ENCODE data around the gene ATXN7L3. TPM values are rescaled to one million over a fixed set of nuclear protein-coding genes. Genes with fewer than 3 reads are reported as not detected.

ATXN7L3 gene
- total RNA-seq, 1 experiment from 2014 or later = 86.7 TPM

DNA sequence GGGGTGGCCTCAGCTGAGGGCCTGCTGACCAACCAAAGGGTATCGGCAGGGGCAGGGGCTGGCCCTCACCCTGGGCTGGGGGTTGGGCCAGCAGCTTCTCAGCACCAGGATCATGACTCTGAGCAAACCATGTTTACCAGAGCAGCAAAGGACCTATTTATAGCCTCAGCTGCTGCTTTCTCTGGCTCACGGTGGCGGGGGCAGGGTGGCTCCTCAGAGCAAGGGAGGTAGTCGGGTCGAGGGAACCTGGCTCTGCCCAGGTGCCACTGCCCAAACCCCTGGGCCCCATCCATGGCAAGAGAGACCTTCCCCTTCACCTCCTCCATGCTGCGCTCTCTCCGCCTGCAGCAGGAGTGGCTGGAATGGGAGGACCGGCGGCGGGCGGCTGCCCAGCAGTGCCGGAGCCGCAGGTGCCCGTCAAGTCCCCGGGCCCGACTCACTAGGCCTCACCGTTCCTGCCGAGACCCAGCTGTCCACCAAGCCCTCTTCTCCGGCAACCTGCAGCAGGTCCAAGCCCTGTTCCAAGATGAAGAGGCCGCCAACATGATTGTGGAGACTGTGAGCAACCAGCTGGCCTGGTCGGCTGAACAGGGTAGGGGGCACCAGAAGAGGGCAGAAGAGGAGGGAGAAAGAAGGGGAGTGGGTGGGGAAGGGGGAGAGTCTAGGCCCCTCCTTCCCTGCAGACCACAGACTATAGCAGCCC is 29.0 kb downstream of the ATXN7L3 start, which contains the start of gene ASB16 (continued):
- TF ChIP-seq, protein P1, sequence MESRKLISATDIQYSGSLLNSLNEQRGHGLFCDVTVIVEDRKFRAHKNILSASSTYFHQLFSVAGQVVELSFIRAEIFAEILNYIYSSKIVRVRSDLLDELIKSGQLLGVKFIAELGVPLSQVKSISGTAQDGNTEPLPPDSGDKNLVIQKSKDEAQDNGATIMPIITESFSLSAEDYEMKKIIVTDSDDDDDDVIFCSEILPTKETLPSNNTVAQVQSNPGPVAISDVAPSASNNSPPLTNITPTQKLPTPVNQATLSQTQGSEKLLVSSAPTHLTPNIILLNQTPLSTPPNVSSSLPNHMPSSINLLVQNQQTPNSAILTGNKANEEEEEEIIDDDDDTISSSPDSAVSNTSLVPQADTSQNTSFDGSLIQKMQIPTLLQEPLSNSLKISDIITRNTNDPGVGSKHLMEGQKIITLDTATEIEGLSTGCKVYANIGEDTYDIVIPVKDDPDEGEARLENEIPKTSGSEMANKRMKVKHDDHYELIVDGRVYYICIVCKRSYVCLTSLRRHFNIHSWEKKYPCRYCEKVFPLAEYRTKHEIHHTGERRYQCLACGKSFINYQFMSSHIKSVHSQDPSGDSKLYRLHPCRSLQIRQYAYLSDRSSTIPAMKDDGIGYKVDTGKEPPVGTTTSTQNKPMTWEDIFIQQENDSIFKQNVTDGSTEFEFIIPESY (IDR thresholded peaks at IDR 0.05; ENCODE audit: extremely low read depth, insufficient replicate concordance, low read length) = no peak
- TF ChIP-seq POLR2A (IDR thresholded peaks at IDR 0.05; ENCODE audit: borderline replicate concordance, extremely low read depth, insufficient read depth, insufficient read length) (no peak), FOSL1 (IDR thresholded peaks at IDR 0.05; ENCODE audit: low read depth) (no peak), RAD21 (IDR thresholded peaks at IDR 0.05; ENCODE audit: low read depth) (no peak), ZNF274 (IDR thresholded peaks at IDR 0.05; ENCODE audit: low read depth, low read length) (no peak), JUND (IDR thresholded peaks at IDR 0.05) (no peak), SP1 (IDR thresholded peaks at IDR 0.05; ENCODE audit: low read depth) (no peak), YY1 (IDR thresholded peaks at IDR 0.05; ENCODE audit: extremely low read depth, insufficient replicate concordance, low read depth, low read length) (no peak), SIN3A (IDR thresholded peaks at IDR 0.05; ENCODE audit: low read depth) (no peak)

DNA sequence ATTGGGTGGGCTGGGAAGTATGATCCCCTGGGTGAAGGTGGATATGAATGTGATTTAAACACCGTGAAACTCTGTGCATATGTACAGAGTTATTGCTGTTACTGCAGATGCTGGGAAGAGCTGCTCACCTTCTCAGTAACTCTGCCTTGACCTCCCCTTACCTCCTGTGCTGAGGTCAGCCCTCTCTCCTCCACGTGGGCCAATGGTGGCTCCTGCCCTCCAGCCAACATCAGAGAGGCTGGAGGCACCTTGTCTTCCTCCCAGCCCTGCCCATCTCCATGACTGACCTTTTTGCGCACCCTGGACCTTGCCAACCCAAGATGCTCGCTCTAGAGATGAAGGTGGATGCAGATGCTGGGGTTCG is 29.6 kb downstream of the ATXN7L3 start:
- ChIA-PET POLR2A (interaction anchor here (1.5 kb wide), 1 partner anchor 14 kb away, joined by 5 read pairs; no protein-coding TSS in a partner anchor), RAD21 (ENCODE audit: low non-redundant PET in 1 of 2, low total read pairs in 2 of 2, uncharacterized antibody in 2 of 2, unreplicated experiment in 2 of 2) (no interaction called here), CTCF (interaction anchor here (1.2 to 2.3 kb wide), 2 partner anchors 20 to 36 kb away, joined by 3 to 8 read pairs; no protein-coding TSS in a partner anchor)
- no peaks in the 10 kb centered on the region for H4K20me1 ChIP-seq (ENCODE audit: insufficient read depth)
- H2AFZ ChIP-seq (ENCODE audit: low read depth, low read length, poor library complexity, severe bottlenecking) = no peak overlapping the region
- DNase-seq (ENCODE audit: low read depth, low spot score) (no peak), ATAC-seq (no peak)
- TF ChIP-seq, protein P2, sequence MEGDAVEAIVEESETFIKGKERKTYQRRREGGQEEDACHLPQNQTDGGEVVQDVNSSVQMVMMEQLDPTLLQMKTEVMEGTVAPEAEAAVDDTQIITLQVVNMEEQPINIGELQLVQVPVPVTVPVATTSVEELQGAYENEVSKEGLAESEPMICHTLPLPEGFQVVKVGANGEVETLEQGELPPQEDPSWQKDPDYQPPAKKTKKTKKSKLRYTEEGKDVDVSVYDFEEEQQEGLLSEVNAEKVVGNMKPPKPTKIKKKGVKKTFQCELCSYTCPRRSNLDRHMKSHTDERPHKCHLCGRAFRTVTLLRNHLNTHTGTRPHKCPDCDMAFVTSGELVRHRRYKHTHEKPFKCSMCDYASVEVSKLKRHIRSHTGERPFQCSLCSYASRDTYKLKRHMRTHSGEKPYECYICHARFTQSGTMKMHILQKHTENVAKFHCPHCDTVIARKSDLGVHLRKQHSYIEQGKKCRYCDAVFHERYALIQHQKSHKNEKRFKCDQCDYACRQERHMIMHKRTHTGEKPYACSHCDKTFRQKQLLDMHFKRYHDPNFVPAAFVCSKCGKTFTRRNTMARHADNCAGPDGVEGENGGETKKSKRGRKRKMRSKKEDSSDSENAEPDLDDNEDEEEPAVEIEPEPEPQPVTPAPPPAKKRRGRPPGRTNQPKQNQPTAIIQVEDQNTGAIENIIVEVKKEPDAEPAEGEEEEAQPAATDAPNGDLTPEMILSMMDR (IDR thresholded peaks at IDR 0.05 in 2 of 3, conservative IDR thresholded peaks at IDR 0.05 in 1 of 3; ENCODE audit: borderline replicate concordance in 1 of 3, insufficient read depth in 1 of 3, low read depth in 2 of 3, low read length in 2 of 3) = no peak
- H3K36me3 ChIP-seq (ENCODE audit: control insufficient read depth in 1 of 2, insufficient read depth in 2 of 2, low read length in 2 of 2) = no peaks in the 10 kb centered on the region
- no TSS peak for BruUV-seq (replicated peaks)
- no peak overlapping the region; the same call in 1 of the 2 replicates for H3K4me2 ChIP-seq (ENCODE audit: low read length)
- H3K9me2 ChIP-seq (ENCODE audit: insufficient read depth) = no peaks in the 10 kb centered on the region
- H3K4me3 ChIP-seq (replicated peaks in 1 of 2; ENCODE audit: low read depth in 1 of 2, low read length in 2 of 2) = no peak overlapping the region
- no peaks in the 10 kb centered on the region for H3K79me2 ChIP-seq (ENCODE audit: insufficient read depth, low read length)
- H3K9me3 ChIP-seq (ENCODE audit: control insufficient read depth in 1 of 2, insufficient read depth in 1 of 2, low read depth in 1 of 2, low read length in 2 of 2) = no peaks in the 10 kb centered on the region
- H3K9ac ChIP-seq (ENCODE audit: low read length) = no peak overlapping the region
- no peak overlapping the region for H3K27ac ChIP-seq (ENCODE audit: low read depth, low read length)
- H3K27me3 ChIP-seq (ENCODE audit: insufficient read depth, low read length) = no peaks in the 10 kb centered on the region
- H3K4me1 ChIP-seq (ENCODE audit: control insufficient read depth in 1 of 2, insufficient read depth in 2 of 2, low read length in 2 of 2) = peaks cover 0 to 13% of the 10 kb centered on the region in 2 experiments; a peak in 2 of 4 replicates
- intact Hi-C loops (cut with micrococcal nuclease) = no loop called here
